ENCODE results near the gene UBXN10.

GRCh38 chr1:20153000-20153418 lies 32.9 kb upstream of the UBXN10 start:
- no peak for TF ChIP-seq CTCF (IDR thresholded peaks at IDR 0.05)
- no peak for TF ChIP-seq POLR2AphosphoS5 (IDR thresholded peaks at IDR 0.05; ENCODE audit: insufficient read depth in 1 of 2, low read depth in 1 of 2)

Data from vagina (tissue), 2 donors.